Peyer's patch (tissue), 4 donors: ENCODE measurements around the gene PRCD.

Source experiments
- CTCF ChIP-seq, 6 experiments: fragments of 450-650 bp in 4 of 6; fragments of 200-600 bp in 2 of 6; sonication (generic) in 1 of 6; IDR thresholded peaks; one replicate each; pipeline ENCODE4 v1.5.1; 2017 to 2019; ENCODE audit warnings: antibody characterized with exemption in 6 of 6, mild to moderate bottlenecking in 3 of 6, moderate library complexity in 1 of 6
- POLR2A ChIP-seq, 2 donors: fragments of 450-650 bp; IDR thresholded peaks; one replicate each; pipeline ENCODE4 v1.5.1; 2017; ENCODE audit warnings: antibody characterized with exemption in 2 of 2, mild to moderate bottlenecking in 2 of 2, moderate library complexity in 2 of 2

DNA sequence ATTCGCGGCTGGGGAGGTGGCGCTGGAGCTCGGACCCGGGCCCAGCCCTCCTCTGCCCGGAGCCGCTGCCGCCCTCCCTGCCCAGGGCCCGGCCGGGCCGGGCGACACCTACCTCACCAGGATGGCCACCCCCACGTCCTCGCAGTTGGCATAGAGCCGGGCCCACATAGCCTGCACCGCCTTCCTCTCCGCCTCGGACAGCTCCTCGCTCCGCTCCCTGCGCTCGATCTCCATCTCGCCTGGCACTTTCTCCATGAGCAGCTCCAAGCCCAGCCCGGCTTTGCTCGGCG, 2.6 kb upstream of the PRCD start:
- TF ChIP-seq CTCF (IDR thresholded peaks at IDR 0.05) (no peak), POLR2A (IDR thresholded peaks at IDR 0.05) (no peak)
